Measurements from ENCODE around the gene OSBP2.

The OSBP2 gene

DNA sequence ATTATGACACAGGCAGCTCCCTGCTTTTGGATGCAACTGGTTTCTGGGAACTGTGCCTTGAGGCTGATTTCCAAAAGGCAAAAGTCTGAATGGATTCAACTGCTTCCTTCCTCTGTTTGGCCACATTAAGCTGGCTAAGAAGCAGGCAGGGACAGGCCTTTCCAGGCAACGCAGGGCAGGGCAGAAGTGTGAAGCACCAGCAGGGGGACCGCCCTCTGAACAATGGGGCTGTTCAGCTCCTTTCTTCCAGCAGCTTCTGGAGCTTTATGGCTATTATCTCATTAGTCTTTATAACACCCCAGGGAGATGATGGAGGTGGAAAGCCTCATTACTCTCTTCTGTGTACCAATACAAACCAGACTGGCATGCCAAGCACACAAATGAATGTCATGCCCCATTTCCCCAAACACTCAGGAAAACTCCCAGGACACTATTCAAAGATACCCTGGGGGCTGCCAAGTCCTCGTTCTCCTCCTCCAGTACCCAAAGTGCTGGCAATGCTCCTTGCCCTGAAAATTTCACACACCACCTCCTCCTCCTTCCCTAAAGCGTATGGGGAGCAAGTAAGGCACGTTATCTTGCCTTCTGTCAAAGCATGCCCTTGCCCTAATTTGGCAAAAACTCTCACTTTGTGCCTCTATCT is 252.6 kb downstream of the OSBP2 start:
- DNase-seq = no peak

DNA sequence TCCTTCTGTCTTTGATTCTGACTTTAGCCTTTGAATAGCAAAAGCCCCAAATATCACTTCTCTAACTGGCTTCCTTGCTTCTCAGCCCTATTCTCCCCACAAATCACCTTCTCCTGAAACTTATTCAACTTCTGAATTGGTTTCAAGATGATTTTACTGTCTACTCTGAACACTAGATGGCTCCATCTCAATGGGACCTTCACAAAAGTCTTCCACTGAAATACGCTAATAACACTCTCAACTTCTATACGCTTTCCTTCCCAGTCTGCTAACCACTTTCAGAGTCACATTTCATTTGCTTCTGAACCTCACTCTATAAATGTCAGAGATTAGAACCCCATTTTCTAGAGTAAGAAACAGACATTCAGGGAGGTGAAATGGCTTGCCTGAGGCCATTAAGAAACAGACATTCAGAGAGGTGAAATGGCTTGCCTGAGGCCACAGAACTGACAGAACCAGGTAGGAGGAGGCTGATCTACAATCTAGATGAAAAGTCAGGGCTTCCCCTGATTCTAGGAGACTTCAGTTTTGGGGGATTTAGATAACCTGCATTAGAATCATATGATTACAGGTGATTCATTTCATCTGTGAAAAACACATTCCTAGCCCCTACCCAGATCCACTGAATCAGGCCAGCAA is 253.3 kb downstream of the OSBP2 start:
- peak; percentile 58 to 67 for DNase-seq

- no peak for DNase-seq
These were observed 254.3 kb downstream of the OSBP2 start for GRCh38 chr22:30948930-30949342.

GRCh38 chr22:30949934-30950660 is 255.4 kb downstream of the OSBP2 start:
- DNase-seq = no peak

- no peak for DNase-seq
These were observed 258.5 kb downstream of the OSBP2 start for GRCh38 chr22:30953206-30953605.

DNA sequence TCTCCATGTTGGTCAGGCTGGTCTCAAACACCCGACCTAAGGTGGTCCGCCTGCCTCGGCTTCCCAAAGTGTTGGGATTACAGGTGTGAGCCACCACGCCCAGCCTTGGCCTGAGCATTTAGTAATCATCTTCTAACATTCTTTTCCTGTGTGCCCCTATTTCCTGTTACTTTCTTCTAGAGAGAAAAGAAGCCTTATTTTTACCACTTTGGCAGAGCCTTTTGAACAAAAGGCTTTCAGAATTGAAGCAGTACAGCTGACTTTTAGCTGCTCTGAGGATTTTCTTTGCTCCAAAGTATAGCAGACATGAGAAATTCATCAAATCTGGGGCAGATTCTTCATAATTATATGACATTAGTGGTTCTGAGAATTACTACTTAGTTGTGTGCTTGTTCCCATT is 260.5 kb downstream of the OSBP2 start:
- no peak for DNase-seq

Data from Kasumi-1 (cell line).